ENCODE results near the gene IL20.

DNA sequence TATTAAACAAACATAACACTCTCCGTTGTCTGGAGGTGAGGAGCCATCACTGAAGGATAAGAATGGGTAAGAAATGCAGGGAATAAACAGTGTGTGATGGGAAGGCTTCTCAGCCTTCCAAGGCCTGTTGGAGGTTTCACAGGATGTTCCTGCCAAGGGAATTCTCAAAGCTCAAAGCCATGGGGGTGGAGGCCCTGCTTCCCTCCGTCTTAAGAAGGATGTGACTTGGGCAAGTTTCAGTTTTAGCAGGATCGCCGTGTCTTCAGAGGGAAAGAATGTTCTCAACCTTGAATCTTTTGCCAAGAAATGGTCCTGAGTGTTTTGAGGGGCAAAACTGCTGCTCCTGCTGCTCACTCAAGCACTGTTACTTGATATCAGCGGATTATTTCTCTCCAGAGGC is 41.7 kb upstream of the IL20 start:
- TF ChIP-seq POLR2AphosphoS5 (IDR thresholded peaks at IDR 0.05) (peak in 1 of 4 donors; percentile 19), POLR2A (IDR thresholded peaks at IDR 0.05) (no peak)
- TF ChIP-seq, protein P1, sequence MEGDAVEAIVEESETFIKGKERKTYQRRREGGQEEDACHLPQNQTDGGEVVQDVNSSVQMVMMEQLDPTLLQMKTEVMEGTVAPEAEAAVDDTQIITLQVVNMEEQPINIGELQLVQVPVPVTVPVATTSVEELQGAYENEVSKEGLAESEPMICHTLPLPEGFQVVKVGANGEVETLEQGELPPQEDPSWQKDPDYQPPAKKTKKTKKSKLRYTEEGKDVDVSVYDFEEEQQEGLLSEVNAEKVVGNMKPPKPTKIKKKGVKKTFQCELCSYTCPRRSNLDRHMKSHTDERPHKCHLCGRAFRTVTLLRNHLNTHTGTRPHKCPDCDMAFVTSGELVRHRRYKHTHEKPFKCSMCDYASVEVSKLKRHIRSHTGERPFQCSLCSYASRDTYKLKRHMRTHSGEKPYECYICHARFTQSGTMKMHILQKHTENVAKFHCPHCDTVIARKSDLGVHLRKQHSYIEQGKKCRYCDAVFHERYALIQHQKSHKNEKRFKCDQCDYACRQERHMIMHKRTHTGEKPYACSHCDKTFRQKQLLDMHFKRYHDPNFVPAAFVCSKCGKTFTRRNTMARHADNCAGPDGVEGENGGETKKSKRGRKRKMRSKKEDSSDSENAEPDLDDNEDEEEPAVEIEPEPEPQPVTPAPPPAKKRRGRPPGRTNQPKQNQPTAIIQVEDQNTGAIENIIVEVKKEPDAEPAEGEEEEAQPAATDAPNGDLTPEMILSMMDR (IDR thresholded peaks at IDR 0.05), result no peak

Measured in sigmoid colon (tissue), 4 donors.